GM18526 (cell line): ENCODE results near the gene RNF180.

Experiments
- POLR2A ChIP-seq: IDR thresholded peaks from 3 replicates; pipeline ENCODE4 v1.6.1; 2011; ENCODE audit not compliant: insufficient read length; ENCODE audit errors: extremely low read depth

Gene RNF180

DNA sequence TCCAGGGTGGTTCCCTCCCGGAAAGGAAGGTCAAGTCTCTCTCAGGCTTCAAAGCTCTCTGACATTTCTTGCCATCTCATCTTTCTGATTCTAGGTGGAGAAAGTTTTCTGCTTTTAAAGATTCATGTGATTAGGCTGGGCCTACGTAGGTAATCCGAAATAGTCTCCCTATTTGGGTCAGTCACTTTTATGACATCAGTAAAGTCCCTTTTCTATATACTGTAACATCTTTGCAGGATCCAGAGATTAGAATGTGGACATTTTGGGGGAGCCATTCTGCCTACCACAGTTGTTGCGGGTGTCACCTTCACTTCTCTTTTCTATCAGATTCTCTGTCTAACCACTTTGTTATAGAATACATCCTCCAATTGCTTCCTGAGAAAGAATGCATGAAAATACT lies 1.9 kb upstream of the RNF180 start:
- no peak for TF ChIP-seq POLR2A

DNA sequence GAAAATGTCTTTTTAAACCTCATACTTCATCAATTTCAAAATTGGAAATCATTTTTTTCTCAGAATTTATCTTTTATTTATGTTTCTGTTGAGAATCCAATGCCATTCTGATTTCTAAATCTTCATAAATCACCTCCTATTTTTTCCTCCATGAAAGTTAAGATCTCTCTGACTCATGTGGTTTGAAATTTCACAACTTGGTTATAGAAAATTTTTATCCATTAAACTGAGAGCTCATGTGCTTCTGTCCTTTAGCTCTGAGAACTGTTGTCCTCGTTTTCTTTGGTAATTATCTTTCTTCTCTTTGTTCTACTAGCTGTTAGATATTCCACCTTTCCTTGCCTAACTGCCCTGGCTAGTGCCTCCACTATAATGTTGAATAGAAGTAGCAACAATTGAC lies 1.5 kb upstream of the RNF180 start:
- no peak for TF ChIP-seq POLR2A

DNA sequence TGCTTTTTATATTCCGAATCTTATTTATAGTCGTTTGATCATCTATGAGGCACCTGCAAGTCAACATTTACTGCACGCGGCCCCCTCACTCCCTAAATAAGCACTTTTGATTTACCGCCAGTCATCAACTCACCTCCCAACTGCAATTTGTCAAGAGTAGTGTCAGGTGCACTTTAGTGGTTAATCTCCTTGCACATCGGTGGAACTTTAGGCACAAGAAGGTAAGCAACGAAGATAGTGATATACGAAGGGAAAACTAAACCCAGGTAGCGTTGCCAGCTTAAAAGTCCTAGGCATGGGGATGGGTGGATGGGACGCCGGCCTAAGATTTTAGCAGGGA lies 513 bp upstream of the RNF180 start:
- no peak for TF ChIP-seq POLR2A

DNA sequence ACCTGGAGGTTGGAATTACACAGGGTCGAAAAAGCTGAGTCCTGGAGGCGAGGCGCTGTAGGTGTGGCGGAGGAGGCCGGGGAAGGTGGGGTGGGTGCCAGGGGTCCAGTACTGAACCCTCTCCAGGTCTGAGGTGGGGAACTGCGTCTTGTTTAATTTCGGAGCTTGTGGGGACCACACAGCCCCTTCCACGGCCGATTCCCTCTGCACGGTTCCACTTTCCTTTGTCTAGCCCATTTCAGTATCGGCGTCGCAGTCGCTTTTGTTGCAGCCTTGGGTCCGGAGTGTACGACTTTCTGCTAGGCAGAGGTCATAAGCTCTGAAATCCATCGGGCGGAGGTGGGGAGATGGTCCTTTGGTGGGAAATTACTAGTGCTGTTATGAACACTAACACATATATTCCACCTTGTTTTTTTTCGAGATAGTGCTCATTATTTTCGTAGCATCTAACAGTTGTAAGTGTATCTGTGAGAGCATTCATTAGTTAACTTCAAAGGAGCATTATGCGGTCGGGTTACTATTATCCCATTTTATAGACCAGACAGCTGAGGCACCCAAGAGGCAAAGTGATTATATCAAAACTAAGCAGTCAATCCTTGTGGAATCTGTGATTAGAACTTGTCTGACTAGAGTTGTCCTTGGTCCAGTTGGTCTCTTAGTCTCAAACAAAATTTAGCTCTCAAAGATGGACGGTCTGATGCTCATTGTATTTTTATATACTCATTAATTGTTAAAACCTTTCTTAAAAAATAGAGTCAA lies 737 bp downstream of the RNF180 start:
- TF ChIP-seq POLR2A, result no peak

DNA sequence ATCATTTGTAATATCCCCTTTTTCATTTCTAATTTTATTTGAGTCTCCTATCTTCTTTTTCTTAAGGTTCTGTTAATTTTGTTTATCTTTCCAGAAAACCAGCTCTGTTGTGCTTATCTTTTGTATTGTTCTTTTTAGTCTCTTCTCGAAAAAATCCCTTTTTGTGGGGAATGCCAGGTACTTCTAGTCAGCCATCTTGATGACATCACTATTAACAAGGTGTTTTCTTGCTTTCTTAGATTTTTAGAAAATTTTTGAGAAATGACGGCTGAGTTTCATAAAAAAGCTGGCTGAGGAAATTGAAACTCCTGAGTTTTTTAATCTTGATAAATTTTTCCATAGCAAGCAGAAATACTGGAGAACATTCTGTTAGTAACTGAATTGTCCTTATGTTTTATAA lies 10.7 kb downstream of the RNF180 start:
- TF ChIP-seq POLR2A, result no peak

DNA sequence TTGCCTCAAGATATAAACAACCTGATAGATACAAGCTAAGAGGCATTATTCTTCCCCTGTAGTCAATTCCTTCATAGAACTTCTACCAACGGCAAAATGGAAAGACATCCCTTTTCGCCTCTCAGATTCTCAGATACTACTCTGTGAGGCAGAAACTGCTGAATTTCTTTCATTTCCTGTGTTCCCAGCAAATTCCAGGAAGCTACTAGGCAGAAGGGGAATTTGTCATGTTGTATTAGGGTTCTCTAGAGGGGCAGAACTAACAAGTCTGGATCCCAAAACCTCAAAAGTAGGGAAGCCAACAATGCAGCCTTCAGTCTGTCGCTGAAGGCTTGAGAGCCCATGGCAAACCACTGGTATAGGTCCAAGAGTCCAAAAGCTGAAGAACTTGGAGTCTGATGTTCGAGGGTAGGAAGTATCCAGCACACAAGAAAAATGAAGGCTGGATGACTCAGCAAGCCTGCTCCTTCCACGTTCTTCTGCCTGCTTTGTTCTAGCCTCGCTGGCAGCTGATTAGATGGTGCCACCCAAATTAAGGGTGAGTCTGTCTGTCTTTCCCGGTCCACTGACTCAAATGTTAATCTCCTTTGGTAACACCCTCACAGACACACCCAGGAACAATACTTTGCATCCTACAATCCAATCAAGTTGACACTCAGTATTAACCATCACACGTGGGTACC lies 15.2 kb downstream of the RNF180 start:
- TF ChIP-seq POLR2A, result no peak

DNA sequence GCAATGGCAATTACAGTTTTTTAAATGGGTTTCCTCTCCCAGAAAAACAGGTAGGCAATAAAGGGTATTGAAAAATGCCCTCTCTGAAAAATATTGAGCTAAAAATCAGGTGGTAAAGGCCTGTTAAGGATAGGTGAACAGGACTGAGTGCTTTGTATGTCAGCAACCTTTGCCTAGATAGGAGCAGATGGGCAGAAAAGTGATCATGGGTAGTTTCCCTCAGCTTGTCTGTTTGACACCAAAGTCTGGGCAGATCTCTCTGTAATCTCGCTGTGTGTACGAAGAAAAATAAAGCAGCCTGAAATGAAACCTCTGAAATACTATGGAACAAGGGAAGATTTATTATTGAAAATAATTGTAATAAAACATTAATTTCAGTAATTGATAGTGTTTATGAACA lies 15.8 kb downstream of the RNF180 start:
- no peak for TF ChIP-seq POLR2A

DNA sequence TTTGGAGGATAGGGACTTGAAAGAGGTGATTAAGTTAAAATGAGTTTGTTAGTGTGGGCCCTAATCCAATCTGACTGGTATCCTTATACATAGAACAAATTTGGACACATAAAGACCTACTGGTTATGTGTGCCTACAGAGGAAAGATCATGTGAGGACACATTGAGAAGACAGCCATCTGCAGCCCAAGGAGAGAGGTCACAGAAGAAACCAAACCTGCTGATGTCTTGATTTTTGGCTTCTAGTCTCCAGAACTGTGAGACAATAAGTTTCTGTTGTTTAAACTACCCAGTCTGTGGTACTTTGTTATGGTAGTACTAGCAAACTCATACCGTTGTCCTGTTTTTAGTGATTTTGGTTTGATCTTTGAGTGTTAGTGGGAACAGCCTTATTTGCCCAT lies 18.3 kb downstream of the RNF180 start:
- no peak for TF ChIP-seq POLR2A

DNA sequence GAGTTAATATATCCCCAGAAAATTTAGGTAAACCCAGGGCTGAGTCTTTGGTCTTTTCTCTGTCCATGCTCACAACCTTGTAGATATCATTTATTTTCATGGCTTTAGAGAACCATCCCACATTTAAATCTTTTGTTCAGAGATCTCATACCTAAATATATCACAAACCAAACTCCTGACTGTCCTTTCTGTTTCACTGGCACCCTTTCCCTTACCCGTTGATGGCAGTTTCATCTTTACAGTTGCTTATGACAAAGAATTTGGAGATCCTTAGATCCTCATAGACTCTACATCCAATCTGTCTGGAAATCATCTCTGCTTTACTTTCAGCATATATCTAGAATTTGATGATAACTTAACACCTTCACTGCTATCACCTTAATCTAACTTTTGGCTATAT lies 19.2 kb downstream of the RNF180 start:
- no peak for TF ChIP-seq POLR2A

DNA sequence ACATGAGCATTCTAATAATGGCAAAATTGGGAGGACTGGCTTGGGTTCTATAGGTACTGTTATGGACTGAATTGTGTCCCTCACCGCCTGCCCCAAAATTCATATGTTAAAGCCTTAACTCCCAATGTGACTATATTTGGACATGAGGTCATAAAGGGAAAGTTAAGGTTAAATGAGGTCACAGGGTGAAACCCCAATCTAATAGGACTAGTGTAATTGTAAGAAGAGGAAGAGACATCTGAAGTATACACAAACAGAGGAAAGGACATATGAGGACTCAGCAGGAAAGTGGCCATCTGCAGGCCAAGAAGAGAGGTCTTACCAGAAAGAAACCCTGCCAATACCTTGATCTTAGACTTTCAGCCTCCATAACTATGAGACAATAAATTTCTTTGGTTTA lies 23.1 kb downstream of the RNF180 start:
- no peak for TF ChIP-seq POLR2A

DNA sequence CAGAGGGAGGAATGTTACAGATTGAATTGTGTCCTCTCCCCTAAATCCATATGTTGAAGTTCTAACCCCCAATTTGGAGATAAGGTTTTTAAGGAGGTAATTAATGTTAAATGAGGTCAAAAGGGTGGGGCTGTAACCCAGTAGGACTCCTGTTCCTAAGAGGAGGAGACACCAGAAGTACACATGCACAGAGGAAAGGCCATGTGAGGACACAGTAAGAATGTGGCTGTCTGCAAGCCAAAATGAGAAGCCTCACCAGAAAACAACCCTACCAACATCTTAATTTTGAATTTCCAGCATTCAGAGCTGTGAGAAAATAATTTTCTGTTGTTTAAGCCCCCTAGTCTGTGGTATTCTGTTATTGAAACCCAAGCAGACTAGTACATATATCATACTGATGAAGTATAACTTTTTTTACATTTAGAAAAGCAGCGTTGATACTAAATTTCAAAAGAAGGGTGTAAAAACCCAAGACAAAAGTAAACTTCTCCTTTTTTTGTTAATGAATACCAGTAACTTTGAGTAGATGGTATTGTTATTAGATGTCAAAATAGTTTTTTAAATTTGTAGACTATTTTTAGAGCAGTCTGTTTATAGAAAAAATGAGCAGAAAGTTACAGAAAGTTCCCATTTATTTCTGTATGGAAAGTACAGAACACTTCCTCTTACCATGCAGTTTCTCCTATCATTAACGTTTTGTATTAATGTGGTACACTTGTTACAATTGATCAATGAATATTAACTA lies 25.1 kb downstream of the RNF180 start:
- TF ChIP-seq POLR2A, result no peak

DNA sequence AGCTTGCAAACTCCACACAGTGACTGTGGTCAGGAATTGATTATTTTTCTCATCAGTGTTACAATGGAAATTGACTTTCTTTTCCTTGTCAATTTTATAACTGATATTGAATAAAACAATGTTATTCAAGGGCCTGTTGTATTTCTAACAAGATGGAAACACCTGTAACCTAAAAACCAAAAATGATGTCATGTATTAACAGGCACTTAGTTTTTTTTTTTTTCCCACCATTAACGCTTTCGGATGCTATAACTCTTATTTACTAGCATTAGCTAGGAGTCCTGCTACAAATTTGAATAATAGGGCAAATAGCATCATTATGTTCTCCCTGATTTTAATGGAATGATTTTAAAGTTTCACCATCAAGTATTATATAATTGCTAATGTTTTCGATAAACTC lies 30.3 kb downstream of the RNF180 start:
- TF ChIP-seq POLR2A, result no peak

DNA sequence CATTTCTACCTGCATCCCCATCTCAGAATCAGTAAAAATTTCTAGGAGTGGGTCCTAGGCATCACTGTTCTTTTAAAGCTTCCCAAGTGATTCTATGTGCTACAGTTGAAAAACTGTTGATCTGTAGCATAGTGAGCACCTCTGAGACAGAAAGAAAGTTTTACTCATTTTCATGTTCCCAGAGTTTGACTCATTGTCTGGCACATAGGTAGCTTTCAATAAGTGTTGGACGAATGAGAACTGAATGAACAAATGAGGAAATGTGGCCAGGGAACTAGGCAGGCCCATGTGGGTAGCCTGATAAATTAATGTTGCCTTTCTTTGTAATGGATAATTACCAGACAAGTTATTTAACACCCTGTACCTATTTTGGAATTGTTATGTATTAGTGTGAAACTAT lies 33.8 kb downstream of the RNF180 start:
- no peak for TF ChIP-seq POLR2A

DNA sequence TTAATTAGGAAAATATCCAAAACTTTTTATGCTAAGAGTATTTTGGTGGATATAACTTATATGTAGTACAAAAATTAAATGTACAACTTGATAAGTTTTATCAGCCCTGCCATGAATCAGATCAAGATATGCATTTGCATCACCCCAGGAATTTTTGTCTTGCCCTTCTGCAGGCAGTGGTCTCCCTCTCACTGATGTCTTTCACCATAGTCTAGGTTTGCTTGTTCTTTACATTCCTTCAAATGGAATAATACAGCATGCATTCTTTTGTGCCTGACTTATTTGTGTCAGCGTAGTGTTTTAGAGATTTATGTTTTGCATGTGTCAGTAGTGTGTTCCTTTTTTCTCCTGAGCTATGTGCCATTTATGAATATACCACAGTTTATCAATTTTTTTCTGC lies 36.4 kb downstream of the RNF180 start:
- TF ChIP-seq POLR2A, result no peak

DNA sequence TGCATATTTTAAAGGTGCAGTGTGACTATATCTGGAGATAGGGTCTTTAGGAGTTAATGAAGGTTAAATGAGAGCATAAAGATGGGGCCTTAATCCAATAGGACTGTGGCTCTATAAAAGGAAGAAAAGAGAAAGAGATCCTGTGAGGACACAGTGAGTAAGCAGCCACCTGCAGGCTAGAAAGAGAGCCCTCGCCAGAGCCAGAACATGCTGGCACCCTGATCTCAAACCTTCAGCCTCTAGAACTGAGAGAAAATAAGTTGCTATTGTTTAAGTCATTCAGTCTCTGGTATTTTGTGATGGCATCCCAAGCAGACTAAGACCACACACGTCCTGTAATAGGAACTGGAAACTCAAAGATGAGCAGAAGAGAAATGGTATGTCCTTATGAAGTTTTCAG lies 41.0 kb downstream of the RNF180 start:
- no peak for TF ChIP-seq POLR2A

DNA sequence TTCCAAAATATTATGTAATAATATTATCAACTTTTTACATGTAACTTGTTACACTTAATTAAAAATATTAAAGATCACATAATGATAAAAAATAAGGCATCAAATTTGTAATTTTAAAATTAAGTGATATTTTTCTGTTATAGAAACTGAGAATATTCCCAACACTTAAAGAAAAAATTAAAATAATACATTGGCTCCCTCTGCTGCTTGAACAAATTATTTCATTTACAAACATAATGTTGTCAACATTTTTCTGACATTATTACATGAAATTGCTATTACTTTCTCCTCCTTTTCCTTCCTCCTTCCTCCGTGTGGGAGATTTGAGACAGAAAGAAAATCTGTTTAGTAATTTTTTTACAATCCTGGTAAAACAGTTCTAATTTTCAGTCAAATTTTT lies 42.3 kb downstream of the RNF180 start:
- TF ChIP-seq POLR2A, result no peak
